ENCODE measurements around the gene BAMBI. TPM values are rescaled to one million over a fixed set of nuclear protein-coding genes. Genes with fewer than 3 reads are reported as not detected.

The BAMBI gene
- total RNA-seq, 2 experiments from 2014 or later = 2.5 to 2.9 TPM

DNA sequence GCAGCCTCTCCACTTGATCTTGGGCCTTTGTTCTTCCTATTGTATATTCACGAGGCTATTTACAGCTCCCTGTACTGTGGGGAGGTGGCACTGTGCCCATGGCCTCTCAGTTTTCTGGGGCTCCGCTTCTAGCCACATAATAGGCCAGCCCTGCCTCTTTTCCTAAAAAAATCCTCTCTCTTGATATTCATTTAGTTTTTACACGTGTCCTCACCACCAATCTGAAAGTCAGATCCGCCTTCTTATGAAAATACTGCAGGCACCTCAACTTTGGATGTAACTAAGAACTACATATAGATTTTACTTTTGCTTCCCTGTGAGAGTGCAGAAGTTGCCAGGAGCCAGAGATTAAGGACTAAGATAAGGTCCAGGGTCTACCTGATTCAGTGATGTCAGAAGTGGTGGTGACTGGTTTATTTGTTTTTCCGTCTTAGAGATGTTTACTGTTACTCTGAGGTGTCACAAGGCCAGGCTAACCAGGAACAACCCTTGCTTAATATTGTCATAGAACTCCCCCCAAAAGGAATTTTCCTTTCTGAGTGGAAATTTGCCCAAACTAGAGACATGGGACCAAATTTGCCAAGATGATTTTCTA is 7.8 kb downstream of the BAMBI start:
- H3K27ac ChIP-seq (ENCODE audit: low read depth in 1 of 2, low read length in 2 of 2) = no peak overlapping the region
- CTCF ChIA-PET = interaction anchor here (1.0 to 1.3 kb wide), 2 partner anchors 21 kb away, joined by 3 to 5 read pairs; no protein-coding TSS in a partner anchor
- TF ChIP-seq, protein P1, sequence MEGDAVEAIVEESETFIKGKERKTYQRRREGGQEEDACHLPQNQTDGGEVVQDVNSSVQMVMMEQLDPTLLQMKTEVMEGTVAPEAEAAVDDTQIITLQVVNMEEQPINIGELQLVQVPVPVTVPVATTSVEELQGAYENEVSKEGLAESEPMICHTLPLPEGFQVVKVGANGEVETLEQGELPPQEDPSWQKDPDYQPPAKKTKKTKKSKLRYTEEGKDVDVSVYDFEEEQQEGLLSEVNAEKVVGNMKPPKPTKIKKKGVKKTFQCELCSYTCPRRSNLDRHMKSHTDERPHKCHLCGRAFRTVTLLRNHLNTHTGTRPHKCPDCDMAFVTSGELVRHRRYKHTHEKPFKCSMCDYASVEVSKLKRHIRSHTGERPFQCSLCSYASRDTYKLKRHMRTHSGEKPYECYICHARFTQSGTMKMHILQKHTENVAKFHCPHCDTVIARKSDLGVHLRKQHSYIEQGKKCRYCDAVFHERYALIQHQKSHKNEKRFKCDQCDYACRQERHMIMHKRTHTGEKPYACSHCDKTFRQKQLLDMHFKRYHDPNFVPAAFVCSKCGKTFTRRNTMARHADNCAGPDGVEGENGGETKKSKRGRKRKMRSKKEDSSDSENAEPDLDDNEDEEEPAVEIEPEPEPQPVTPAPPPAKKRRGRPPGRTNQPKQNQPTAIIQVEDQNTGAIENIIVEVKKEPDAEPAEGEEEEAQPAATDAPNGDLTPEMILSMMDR (IDR thresholded peaks at IDR 0.05) = no peak
- peaks cover 17 to 41% of the 10 kb centered on the region in 2 experiments for H3K27me3 ChIP-seq (ENCODE audit: control insufficient read depth in 1 of 2, insufficient read depth in 2 of 2, low read length in 2 of 2)
- DNase-seq = no peak
- no peaks in the 10 kb centered on the region for H3K36me3 ChIP-seq (ENCODE audit: insufficient read depth, low read length)
- H3K27me3 Mint-ChIP-seq = peaks cover 76% of the 10 kb centered on the region
- no peaks in the 10 kb centered on the region for H3K36me3 Mint-ChIP-seq (ENCODE audit: low read depth)
- H3K4me3 ChIP-seq (ENCODE audit: low read length) = no peak overlapping the region
- no peak overlapping the region for H3K4me3 Mint-ChIP-seq
- peaks cover 3% of the 10 kb centered on the region for H3K4me1 Mint-ChIP-seq (ENCODE audit: low read depth)
- H3K9me3 ChIP-seq (ENCODE audit: control insufficient read depth in 1 of 2, insufficient read depth in 1 of 2, low read length in 2 of 2) = no peaks in the 10 kb centered on the region
- H3K9me3 Mint-ChIP-seq = no peaks in the 10 kb centered on the region
- no peak overlapping the region for H3K27ac Mint-ChIP-seq
- POLR2A ChIA-PET = no interaction called here
- intact Hi-C loops (cut with DNase I, micrococcal nuclease) = no loop called here
- H3K4me1 ChIP-seq (ENCODE audit: insufficient read depth, low read length) = no peaks in the 10 kb centered on the region
- ATAC-seq (ENCODE audit: poor library complexity) = no peak

DNA sequence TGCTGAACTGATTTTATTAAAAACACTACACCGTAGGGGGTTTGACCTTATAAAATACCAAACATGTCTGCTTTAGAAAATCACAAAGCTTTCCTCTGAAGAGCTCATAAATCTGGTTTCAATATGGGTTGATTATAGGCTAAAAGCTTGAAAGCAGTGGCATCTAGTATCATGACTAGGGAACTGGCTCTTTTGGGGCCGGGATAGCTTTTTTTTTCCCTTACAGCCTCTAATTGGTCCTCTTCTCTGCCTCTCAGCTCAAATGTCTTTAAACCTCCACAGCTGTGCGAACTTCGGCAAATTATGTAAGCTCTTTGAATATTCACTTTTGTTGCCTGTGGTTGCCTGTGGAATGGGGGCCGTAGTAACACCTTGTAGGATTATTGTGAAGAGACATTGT is 8.4 kb downstream of the BAMBI start:
- ATAC-seq (ENCODE audit: poor library complexity) (no peak), DNase-seq (no peak)
- ChIA-PET CTCF (interaction anchor here (1.0 kb wide), 1 partner anchor 22 kb away, joined by 3 read pairs; no protein-coding TSS in a partner anchor), POLR2A (no interaction called here)
- TF ChIP-seq, protein P1 (IDR thresholded peaks at IDR 0.05) = no peak
- Histone ChIP-seq H3K4me3 (ENCODE audit: low read length) (no peak overlapping the region), H3K27me3 (ENCODE audit: control insufficient read depth in 1 of 2, insufficient read depth in 2 of 2, low read length in 2 of 2) (peaks cover 13 to 38% of the 10 kb centered on the region in 2 experiments), H3K36me3 (ENCODE audit: insufficient read depth, low read length) (no peaks in the 10 kb centered on the region), H3K4me1 (ENCODE audit: insufficient read depth, low read length) (no peaks in the 10 kb centered on the region), H3K9me3 (ENCODE audit: control insufficient read depth in 1 of 2, insufficient read depth in 1 of 2, low read length in 2 of 2) (no peaks in the 10 kb centered on the region), H3K27ac (ENCODE audit: low read depth in 1 of 2, low read length in 2 of 2) (no peak overlapping the region)
- Mint-ChIP-seq H3K27me3 (peaks cover 75% of the 10 kb centered on the region), H3K9me3 (no peaks in the 10 kb centered on the region), H3K27ac (no peak overlapping the region), H3K4me1 (ENCODE audit: low read depth) (no peaks in the 10 kb centered on the region), H3K4me3 (no peak overlapping the region), H3K36me3 (ENCODE audit: low read depth) (no peaks in the 10 kb centered on the region)
- intact Hi-C loops (cut with DNase I, micrococcal nuclease) = no loop called here

- H3K4me3 ChIP-seq (ENCODE audit: low read length) = no peak overlapping the region
- no peaks in the 10 kb centered on the region for H3K9me3 ChIP-seq (ENCODE audit: control insufficient read depth in 1 of 2, insufficient read depth in 1 of 2, low read length in 2 of 2)
- Mint-ChIP-seq H3K9me3 (no peaks in the 10 kb centered on the region), H3K27ac (no peak overlapping the region), H3K4me3 (no peak overlapping the region), H3K36me3 (ENCODE audit: low read depth) (no peaks in the 10 kb centered on the region), H3K4me1 (ENCODE audit: low read depth) (no peaks in the 10 kb centered on the region), H3K27me3 (peaks cover 68% of the 10 kb centered on the region)
- no peaks in the 10 kb centered on the region for H3K4me1 ChIP-seq (ENCODE audit: insufficient read depth, low read length)
- H3K27me3 ChIP-seq (ENCODE audit: control insufficient read depth in 1 of 2, insufficient read depth in 2 of 2, low read length in 2 of 2) = peaks cover 7 to 31% of the 10 kb centered on the region in 2 experiments
- H3K27ac ChIP-seq (ENCODE audit: low read depth in 1 of 2, low read length in 2 of 2) = no peak overlapping the region
- TF ChIP-seq, protein P1 (IDR thresholded peaks at IDR 0.05) = no peak
- DNase-seq (no peak), ATAC-seq (ENCODE audit: poor library complexity) (no peak)
- CTCF ChIA-PET = interaction anchor here (0.7 kb wide), 1 partner anchor 23 kb away, joined by 3 read pairs; no protein-coding TSS in a partner anchor
- intact Hi-C loops (cut with DNase I, micrococcal nuclease) = no loop called here
- H3K36me3 ChIP-seq (ENCODE audit: insufficient read depth, low read length) = no peaks in the 10 kb centered on the region
- POLR2A ChIA-PET = no interaction called here
These were observed 9.7 kb downstream of the BAMBI start for GRCh38 chr10:28686835-28687682.
